GM10248 (cell line): ENCODE data around the gene TAS2R39.
"Not testable (repeated sequence)": the region's sequence is repeated elsewhere in the genome, so short reads cannot be mapped to it uniquely, and the experiment has no call there.

ENCODE experiments used
- CTCF ChIA-PET: fragments of 300-600 bp; sonication (Branson Sonifier 250); formaldehyde crosslinking; extraction: SDS; loops from one replicate; lab custom pipeline; 2021; ENCODE audit warnings: antibody characterized with exemption; lab: Yijun Ruan, JAX
- POLR2A ChIA-PET: fragments of 350-650 bp; sonication (Branson Sonifier 250); formaldehyde crosslinking; extraction: SDS; loops from one replicate; lab custom pipeline; 2020; ENCODE audit warnings: antibody characterized with exemption; lab: Yijun Ruan, JAX
- DNase-seq: peaks from one replicate; pipeline ENCODE4 v3.0.0; 2012; ENCODE audit errors: extremely low spot score
- TF ChIP-seq, protein P1 (sequence below): IDR thresholded peaks from 2 replicates; pipeline ENCODE4 v1.5.1; 2012; ENCODE audit warnings: mild to moderate bottlenecking, low read depth; ENCODE audit errors: extremely low read depth, missing control alignments, control extremely low read depth

TAS2R39 gene

DNA sequence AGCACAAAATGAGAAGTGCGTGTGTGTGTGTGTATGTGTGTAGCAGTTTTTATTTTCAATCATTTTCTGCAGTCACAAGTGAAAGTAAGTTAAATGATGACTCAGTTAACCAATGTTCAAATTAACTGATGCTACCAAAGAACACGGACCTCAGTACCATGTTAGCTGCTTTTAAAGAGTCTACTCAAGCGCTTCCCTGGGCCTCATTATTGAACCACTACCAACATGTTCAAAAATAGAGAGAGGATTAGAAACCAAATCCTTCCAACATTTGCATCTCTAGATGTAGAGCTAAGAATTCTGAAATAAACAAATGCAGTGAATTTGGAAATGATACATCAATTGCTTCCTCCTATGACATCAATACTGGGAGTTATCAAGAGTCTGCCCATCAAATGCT, at the start of gene TAS2R39:
Gene TAS2R39, plus strand, starts transcription at position 396 of the 400 bp plus-strand sequence. Its CDS starts 0 bp downstream, at position 396.
- TF ChIP-seq, protein P1, sequence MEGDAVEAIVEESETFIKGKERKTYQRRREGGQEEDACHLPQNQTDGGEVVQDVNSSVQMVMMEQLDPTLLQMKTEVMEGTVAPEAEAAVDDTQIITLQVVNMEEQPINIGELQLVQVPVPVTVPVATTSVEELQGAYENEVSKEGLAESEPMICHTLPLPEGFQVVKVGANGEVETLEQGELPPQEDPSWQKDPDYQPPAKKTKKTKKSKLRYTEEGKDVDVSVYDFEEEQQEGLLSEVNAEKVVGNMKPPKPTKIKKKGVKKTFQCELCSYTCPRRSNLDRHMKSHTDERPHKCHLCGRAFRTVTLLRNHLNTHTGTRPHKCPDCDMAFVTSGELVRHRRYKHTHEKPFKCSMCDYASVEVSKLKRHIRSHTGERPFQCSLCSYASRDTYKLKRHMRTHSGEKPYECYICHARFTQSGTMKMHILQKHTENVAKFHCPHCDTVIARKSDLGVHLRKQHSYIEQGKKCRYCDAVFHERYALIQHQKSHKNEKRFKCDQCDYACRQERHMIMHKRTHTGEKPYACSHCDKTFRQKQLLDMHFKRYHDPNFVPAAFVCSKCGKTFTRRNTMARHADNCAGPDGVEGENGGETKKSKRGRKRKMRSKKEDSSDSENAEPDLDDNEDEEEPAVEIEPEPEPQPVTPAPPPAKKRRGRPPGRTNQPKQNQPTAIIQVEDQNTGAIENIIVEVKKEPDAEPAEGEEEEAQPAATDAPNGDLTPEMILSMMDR, result no peak
- DNase-seq, result no peak
- POLR2A ChIA-PET, result no interaction called here
- CTCF ChIA-PET, result interaction anchor here (1.1 kb wide), 1 partner anchor 65 kb away, joined by 3 read pairs; no protein-coding TSS in a partner anchor

DNA sequence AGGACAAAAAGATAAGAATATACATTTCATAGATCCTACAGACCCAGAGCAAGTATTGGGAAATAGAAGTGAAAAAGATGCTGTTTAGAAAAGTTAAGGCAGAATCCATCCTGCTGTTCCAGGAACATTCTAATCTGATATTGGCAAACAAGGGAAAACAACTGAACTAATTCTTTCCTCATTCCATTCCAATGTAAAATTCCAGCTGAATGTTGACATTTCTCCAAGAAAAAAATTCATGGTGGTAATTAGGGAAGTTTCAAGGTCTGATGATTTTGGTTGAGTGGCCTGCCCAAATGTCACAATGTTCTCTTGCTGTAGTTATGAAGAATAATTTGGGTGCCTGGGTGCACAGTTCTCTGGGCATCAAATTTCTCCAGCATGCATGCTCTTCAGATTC, 36.1 kb upstream of the TAS2R39 start:
- ChIA-PET CTCF (no interaction called here), POLR2A (no interaction called here)
- TF ChIP-seq, protein P1, result no peak
- no peak for DNase-seq

DNA sequence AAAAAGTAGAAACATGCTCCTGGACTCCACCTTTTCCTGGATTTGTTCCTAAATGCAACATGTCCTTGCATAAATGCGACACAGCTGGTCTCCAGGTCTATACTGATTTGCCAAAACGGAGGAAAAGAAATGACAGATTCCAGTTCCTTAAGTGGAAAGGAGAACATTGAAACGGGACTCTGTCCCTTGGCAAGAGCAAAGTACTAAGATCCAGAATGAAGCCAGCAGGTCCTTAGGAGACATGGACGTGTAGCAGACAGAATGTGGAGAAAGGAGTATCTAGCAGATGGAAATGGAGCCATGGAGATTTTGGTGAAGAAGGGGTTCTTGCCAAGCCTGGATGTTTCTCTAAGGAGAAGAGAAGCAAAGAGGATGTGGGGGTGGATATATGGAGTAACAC, 35.2 kb upstream of the TAS2R39 start:
- POLR2A ChIA-PET, result no interaction called here
- CTCF ChIA-PET, result no interaction called here
- no peak for DNase-seq
- TF ChIP-seq, protein P1, result no peak

DNA sequence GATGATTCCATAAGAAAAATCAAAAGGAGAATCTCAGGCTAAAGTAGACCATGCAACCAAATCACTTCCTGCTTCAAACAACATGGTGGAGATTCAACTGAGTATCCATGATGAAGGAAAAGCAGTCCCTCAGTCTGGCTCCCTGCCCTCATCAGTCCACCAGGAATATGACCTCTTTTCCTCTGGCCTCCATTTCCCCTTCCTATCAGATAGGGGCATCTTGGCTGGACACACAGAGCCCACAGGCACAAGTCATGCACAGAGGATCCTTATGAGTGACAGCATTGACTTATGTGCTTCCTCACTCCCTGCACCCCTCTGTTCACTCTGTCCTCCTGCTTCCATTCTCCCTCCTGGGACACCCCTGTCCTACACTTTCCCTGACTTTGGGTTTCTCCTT, 34.6 kb upstream of the TAS2R39 start:
- TF ChIP-seq, protein P1, result no peak
- ChIA-PET CTCF (no interaction called here), POLR2A (no interaction called here)
- DNase-seq, result no peak

DNA sequence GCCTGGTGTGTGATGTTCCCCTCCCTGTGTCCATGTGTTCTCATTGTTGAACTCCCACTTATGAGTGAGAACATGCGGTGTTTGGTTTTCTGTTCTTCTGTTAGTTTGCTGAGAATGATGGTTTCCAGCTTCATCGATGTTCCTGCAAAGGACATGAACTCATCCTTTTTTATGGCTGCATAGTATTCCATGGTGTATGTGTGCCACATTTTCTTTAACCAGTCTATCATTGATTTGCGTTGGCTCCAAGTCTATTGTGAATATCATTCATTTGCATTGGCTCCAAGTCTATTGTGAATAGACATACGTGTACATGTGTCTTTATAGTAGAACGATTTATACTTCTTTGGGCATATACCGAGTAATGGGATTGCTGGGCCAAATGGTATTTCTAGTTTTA, 32.5 kb upstream of the TAS2R39 start:
- POLR2A ChIA-PET, CTCF ChIA-PET, DNase-seq: not testable (repeated sequence)

DNA sequence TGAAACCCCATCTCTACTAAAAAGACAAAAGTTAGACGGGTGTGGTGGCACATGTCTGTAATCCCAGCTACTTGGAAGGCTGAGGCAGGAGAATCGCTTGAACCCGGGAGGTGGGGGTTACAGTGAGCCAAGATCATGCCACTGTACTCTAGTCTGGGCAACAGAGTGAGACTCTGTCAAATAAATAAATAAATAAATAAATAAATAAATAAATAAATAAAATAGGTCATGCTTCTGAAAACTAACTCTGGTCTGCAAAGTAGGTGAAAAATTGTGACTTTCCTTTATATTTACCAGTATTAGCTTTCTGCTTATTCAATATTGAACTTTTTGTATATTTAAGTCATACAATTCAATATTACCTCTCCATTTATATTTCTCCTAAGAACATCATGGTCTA, 24.6 kb upstream of the TAS2R39 start:
- POLR2A ChIA-PET, DNase-seq, CTCF ChIA-PET: not testable (repeated sequence)

DNA sequence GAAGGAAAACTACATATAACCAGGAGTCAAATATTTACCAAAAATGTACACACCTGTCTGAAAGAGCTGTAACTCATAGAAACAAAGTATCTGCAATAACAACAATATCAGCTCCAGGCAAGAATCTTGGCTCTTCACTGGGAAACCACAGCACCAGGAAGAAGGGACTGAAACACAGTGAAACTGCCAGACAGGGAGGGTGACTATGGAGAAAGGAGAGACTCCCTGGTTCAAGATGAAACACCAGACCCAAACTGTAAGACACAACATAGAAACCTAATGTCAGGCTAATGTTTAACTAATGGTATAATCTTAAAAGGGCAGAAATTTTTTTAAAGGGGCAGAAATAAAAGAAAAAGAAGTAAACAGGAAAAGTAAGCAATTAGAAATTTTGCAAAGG, 11.5 kb upstream of the TAS2R39 start:
- TF ChIP-seq, protein P1, result no peak
- CTCF ChIA-PET, result interaction anchor here (1.4 kb wide), 1 partner anchor 43 kb away, joined by 5 read pairs; no protein-coding TSS in a partner anchor
- DNase-seq, result no peak
- POLR2A ChIA-PET, result no interaction called here

DNA sequence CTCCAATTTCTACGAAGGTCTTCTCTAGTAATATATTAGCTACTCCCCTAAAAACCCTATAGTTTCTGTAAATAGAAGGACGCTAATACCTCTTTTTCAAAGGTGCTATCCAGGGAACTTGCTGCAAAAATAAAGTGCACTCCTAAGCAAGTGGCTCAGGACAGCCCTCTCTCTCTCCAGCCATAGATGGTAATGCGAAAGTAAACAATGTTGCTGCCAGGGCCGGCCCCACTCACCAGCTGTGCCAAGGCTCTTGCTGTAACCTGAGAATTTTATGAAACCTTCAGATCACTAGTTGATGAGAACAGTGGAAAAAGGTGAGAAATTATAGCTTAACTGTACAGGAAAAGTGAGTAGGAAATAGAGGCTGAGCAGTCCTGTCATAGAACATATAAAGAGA, 10.9 kb upstream of the TAS2R39 start:
- POLR2A ChIA-PET, result no interaction called here
- TF ChIP-seq, protein P1, result no peak
- no peak for DNase-seq
- CTCF ChIA-PET, result interaction anchor here (1.3 to 1.4 kb wide), 2 partner anchors 43 to 68 kb away, joined by 3 to 5 read pairs; no protein-coding TSS in a partner anchor
